AG08395 (cell line): ENCODE data around the gene C5orf58.

ENCODE experiments used
- DNase-seq: peaks from one replicate; pipeline ENCODE4 v3.0.0; 2012; ENCODE audit warnings: mixed read lengths, low spot score

Gene C5orf58

DNA sequence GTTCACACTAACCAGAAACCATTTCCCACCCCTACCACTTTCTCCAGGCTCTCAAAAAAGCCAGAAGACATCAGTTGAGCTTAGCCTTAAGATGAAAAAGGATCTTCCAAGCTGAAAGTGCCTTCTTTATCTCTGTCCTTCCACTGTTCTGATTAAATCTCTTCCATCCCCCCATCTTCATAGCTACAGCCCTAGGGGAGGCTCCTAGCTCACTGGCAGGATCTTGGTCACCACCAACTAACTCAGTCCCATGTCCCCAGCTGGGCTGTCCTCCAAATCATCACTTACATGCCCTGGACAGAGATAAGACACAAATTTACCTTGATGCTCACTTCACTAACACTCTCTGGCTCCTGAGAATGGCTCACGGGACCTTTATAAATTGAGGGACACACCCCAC lies 50.5 kb downstream of the C5orf58 start:
- DNase-seq = no peak

- DNase-seq = no peak
Measured at GRCh38 chr5:170284231-170284630, 51.4 kb downstream of the C5orf58 start.

DNA sequence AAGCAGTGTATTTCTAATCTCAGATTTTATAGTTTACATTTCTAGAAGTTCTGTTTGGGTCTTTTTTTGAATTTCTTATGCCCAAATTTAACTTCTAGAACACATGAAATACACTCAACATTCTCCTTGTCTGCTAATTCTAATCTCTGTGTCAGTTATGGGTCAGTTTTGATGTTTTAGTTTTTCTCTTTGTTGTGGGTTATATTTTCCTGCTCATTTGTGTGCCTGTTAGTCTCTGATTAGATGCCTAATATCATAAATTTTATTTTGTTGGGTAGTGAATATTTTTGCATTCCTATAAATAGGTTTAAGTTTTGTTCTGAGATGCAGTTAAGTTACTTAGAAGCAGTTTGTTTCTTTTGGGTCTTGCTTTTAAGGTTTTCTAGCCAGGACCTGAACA lies 52.4 kb downstream of the C5orf58 start:
- DNase-seq = no peak

DNA sequence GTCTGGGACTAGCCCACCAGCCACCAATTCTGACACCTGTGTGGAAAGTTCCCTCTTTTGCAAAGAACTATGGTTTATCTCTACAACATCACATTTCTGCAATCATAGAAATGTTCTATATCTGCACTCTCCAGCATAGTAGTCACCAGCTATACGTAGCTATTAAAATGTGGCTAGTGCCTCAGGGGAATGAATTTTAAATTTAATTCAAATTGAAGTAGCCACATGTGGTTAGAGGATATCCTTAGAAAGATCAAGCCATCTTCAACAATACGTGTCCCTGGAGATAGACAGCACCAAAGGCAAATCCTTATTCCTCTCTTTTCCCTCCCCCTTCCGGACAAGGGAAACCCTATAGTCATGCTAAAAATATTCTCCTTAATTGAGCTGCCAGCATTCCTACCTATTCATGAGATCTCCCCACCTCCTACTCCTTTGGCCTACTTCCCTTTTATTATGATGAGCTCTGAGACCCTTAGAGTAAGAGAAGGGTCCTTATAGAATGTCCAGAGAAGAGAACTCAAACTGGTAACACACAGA lies 53.7 kb downstream of the C5orf58 start:
- DNase-seq = no peak

- DNase-seq = no peak
Measured at GRCh38 chr5:170287532-170287931, 54.7 kb downstream of the C5orf58 start.

DNA sequence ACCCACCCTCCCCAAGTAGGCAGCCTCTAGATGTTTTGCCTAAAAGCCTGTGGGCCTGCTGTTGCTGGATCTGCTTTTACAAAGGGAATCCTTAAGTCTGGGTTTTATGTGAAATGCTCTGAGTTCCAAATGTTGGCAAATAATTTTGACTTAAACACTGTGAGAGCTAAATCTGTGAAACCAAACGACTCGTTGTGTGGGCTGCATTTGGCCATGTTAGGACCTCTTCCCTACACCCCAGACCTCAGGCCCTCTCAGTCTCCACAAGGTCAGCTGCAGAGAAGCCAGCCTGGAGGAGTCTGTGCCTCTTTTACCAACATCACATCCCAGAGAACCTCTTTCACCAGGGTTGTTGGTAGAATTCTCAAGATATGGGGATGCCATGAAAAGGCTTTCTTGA lies 55.4 kb downstream of the C5orf58 start:
- DNase-seq = no peak

GRCh38 chr5:170288551-170288950 lies 55.8 kb downstream of the C5orf58 start:
- no peak for DNase-seq

DNA sequence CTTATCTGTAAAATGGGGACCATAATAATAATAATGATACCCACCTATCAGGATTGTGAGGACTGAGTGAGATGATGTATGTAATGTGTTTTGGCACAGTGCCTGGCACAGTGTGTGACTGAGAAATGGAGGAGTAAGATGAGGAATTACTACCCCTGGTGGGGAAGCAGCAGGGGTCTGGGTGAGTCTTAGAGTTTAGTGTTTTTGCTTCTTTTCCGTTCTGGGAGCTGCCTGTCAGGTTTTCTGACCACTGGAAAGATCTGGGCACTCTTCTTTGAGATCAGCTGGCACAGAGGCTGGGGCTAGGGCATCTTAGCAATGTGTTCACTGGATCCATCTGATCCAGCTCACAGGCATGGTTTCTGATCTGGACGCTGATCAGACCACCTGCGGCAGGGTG lies 56.3 kb downstream of the C5orf58 start:
- DNase-seq = no peak

- no peak for DNase-seq
Measured at GRCh38 chr5:170289764-170290163, 57.0 kb downstream of the C5orf58 start.

- no peak for DNase-seq
Measured at GRCh38 chr5:170290498-170290897, 57.7 kb downstream of the C5orf58 start.

GRCh38 chr5:170292179-170293104 lies 59.7 kb downstream of the C5orf58 start:
- DNase-seq = no peak

DNA sequence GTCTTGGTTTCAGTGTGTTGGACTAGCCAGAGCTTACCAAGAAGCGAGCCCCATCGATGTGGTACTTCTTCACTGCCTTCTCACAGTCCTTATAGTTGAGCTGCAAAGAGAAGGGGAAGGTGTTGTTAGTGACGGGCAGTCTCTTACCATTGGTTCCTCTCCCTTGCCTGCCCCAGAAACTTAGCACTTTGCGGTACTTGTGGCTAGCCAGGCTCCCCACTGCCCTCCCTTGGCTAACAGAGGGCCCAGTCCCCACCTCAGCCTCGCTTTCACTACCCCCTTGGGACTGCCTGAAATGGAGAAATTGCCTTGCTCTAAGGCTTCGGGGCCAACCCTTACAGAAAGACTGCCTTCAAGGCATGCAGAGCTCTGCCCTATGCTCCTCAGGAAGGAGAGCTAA lies 60.5 kb downstream of the C5orf58 start:
- DNase-seq = no peak

DNA sequence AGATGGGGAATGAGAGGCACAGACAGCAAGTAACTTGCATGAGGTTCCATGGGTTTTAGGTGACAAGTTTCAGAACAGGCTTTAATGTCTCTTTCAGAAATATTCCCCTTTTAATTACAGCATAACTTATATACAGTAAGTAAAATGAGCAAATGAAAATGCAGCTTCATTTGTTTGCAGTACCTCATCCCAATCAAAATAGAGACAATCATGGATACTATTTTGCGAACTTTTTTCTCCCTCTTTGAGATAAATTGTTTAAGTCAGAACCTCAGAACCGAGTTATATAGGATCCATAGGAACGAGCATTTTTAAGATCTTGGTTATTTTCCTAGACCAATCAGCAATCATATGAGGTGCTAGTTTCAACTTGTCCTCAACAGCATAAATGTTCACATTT lies 61.3 kb downstream of the C5orf58 start:
- DNase-seq = no peak

- no peak for DNase-seq
Measured at GRCh38 chr5:170294556-170294955, 61.8 kb downstream of the C5orf58 start.
